KMS-11 (cell line): Measurements from ENCODE around the gene IL17A.

Source experiments
- H2AFZ ChIP-seq: fragments of 200-600 bp; sonication (generic); 2 replicates; pipeline ENCODE4 v1.6.1; 2016; ENCODE audit warnings: antibody characterized with exemption, mixed run types, low read depth
- H3K27ac ChIP-seq: fragments of 200-600 bp; sonication (generic); 2 replicates; pipeline ENCODE4 v1.6.1; 2016; ENCODE audit warnings: mild to moderate bottlenecking, mixed run types
- H3K27me3 ChIP-seq: fragments of 200-600 bp; sonication (generic); 2 replicates; pipeline ENCODE4 v1.6.1; 2017; ENCODE audit warnings: mild to moderate bottlenecking, low read depth, mixed run types, moderate library complexity; ENCODE audit not compliant: insufficient read depth
- H3K36me3 ChIP-seq: fragments of 200-600 bp; sonication (generic); 2 replicates; pipeline ENCODE4 v1.6.1; 2017; ENCODE audit warnings: mild to moderate bottlenecking, mixed run types; ENCODE audit not compliant: insufficient read depth
- H3K4me1 ChIP-seq: fragments of 200-600 bp; sonication (generic); 2 replicates; pipeline ENCODE4 v1.6.1; 2016; ENCODE audit warnings: mild to moderate bottlenecking, low read depth, mixed run types; ENCODE audit not compliant: poor library complexity, severe bottlenecking
- H3K4me2 ChIP-seq: fragments of 200-600 bp; sonication (generic); 2 replicates; pipeline ENCODE4 v1.7.0; 2016; ENCODE audit warnings: mild to moderate bottlenecking, mixed run types
- H3K4me3 ChIP-seq: fragments of 200-600 bp; sonication (generic); IDR thresholded peaks from 2 replicates; pipeline ENCODE4 v1.6.1; 2017; ENCODE audit warnings: low read depth, low read length, mixed read lengths; ENCODE audit not compliant: insufficient read depth
- H3K79me2 ChIP-seq: fragments of 200-600 bp; sonication (generic); 2 replicates; pipeline ENCODE4 v1.6.1; 2016; ENCODE audit warnings: low read depth, mixed run types; ENCODE audit not compliant: insufficient read depth
- H3K9ac ChIP-seq: fragments of 200-600 bp; sonication (generic); 2 replicates; pipeline ENCODE4 v1.6.1; 2016; ENCODE audit warnings: mild to moderate bottlenecking, mixed run types
- H4K20me1 ChIP-seq: fragments of 200-600 bp; sonication (generic); 2 replicates; pipeline ENCODE4 v1.6.1; 2016; ENCODE audit warnings: mild to moderate bottlenecking, mixed run types; ENCODE audit not compliant: insufficient read depth
- CTCF ChIP-seq: fragments of 200-600 bp; sonication (generic); conservative IDR thresholded peaks from 2 replicates; pipeline ENCODE4 v1.6.1; 2017; ENCODE audit warnings: low read depth, mild to moderate bottlenecking, antibody characterized with exemption, low read length, moderate library complexity, mixed read lengths

Gene IL17A

GRCh38 chr6:52216932-52217575 lies 30.9 kb downstream of the IL17A start:
- no peak overlapping the region for H3K4me3 ChIP-seq
- no peak overlapping the region for H2AFZ ChIP-seq
- TF ChIP-seq CTCF: no peak
- no peak overlapping the region for H3K9ac ChIP-seq
- peaks cover 84% of the 10 kb centered on the region for H3K4me1 ChIP-seq
- no peaks in the 10 kb centered on the region for H4K20me1 ChIP-seq
- no peaks in the 10 kb centered on the region for H3K27me3 ChIP-seq
- H3K4me2 ChIP-seq: peak overlapping the region; percentile 46
- H3K27ac ChIP-seq: peak overlapping the region; percentile 6; the same call in 1 of the 2 replicates
- H3K79me2 ChIP-seq: no peaks in the 10 kb centered on the region
- no peaks in the 10 kb centered on the region for H3K36me3 ChIP-seq

GRCh38 chr6:52217761-52218160 lies 31.6 kb downstream of the IL17A start:
- Histone ChIP-seq H3K79me2 (no peaks in the 10 kb centered on the region), H3K9ac (no peak overlapping the region), H3K4me1 (peaks cover 84% of the 10 kb centered on the region), H3K4me3 (no peak overlapping the region), H4K20me1 (no peaks in the 10 kb centered on the region), H3K27me3 (0 out of 2 replicates have a peak, but pooled peaks cover 3% of the 10 kb centered on the region), H3K4me2 (peak overlapping the region; percentile 46; the same call in 1 of the 2 replicates), H3K27ac (no peak overlapping the region), H3K36me3 (no peaks in the 10 kb centered on the region), H2AFZ (no peak overlapping the region)
- TF ChIP-seq CTCF: no peak

DNA sequence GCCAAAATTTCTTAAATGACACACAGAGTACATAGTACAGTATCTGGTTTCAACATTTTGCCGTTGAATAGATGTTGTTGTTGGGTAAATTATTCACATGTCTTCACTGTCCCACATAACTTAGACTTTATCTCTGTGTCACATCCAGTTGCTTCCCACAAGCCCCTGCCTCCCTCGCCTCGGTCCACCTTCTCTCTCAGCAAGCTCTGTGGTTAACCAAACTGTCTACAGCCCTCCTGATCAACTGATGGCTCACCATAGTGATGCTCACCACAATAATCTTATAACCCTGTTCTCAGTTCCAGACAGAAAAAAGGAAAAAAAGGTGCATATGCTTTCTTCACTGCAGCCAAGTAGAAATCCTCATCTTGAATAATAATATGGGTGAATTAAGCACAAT lies 35.1 kb downstream of the IL17A start:
- H3K4me3 ChIP-seq: no peak overlapping the region
- H3K4me2 ChIP-seq: peak overlapping the region; percentile 52
- H4K20me1 ChIP-seq: no peaks in the 10 kb centered on the region
- H3K36me3 ChIP-seq: no peaks in the 10 kb centered on the region
- H3K79me2 ChIP-seq: no peaks in the 10 kb centered on the region
- no peak overlapping the region for H3K27ac ChIP-seq
- no peak overlapping the region for H3K9ac ChIP-seq
- peaks cover 3% of the 10 kb centered on the region; the same call in 1 of the 2 replicates for H3K27me3 ChIP-seq
- no peak for TF ChIP-seq CTCF
- H2AFZ ChIP-seq: no peak overlapping the region
- peaks cover 69% of the 10 kb centered on the region for H3K4me1 ChIP-seq

DNA sequence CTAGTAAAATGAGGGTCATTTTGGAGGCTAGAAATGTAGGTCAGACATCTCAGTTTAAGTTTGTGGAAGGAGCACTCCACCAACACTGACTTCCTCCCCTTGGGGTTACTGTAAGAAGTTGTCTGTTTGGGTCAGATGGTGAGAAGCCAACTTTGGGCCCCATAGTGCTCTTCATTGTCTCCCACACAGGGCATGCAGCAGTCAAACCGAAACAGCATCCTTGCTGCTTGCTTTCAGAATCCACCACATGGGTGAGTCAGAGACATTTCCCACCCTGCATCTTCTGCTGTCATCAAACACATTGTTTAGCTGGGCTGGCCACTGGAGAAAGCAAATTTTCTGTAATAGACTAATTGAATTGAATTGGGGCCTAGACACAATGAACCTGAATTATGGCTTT lies 41.3 kb downstream of the IL17A start:
- Histone ChIP-seq H3K4me3 (no peak overlapping the region), H4K20me1 (no peaks in the 10 kb centered on the region), H3K9ac (no peak overlapping the region), H3K79me2 (no peaks in the 10 kb centered on the region), H3K27ac (peak overlapping the region; percentile 7; the same call in 1 of the 2 replicates), H3K4me2 (peak overlapping the region; percentile 52), H3K27me3 (peaks cover 6% of the 10 kb centered on the region; the same call in 1 of the 2 replicates), H3K4me1 (peaks cover 76% of the 10 kb centered on the region), H2AFZ (no peak overlapping the region), H3K36me3 (no peaks in the 10 kb centered on the region)
- no peak for TF ChIP-seq CTCF
